Naive thymus-derived CD4-positive, alpha-beta T cell (primary cell): Measurements from ENCODE around the gene GRM8. TPM values are rescaled to one million over a fixed set of nuclear protein-coding genes. Genes with fewer than 3 reads are reported as not detected.

Experiments
- ATAC-seq: fragments of 150-1000 bp; cut with Tn5 transposase; 2 replicates; pipeline ENCODE4 v1.10.0; 2021; ENCODE audit warnings: mild to moderate bottlenecking, moderate library complexity
- CTCF ChIA-PET: fragments of 350-600 bp; sonication (Branson Sonifier 250); formaldehyde crosslinking; loops from one replicate; lab custom pipeline; 2021; ENCODE audit warnings: antibody characterized with exemption; lab: Charles Lee
- POLR2A ChIA-PET: fragments of 350-600 bp; sonication (Branson Sonifier 250); formaldehyde crosslinking; loops from one replicate; lab custom pipeline; 2021; ENCODE audit warnings: antibody characterized with exemption, inconsistent platforms; lab: Charles Lee
- DNase-seq, 9 donors: peaks; one replicate each; pipeline versions ENCODE4 v3.0.0 to v3.0.0-alpha.2; 2020 to 2022; ENCODE audit warnings: mixed read lengths in 1 of 9
- H3K27ac ChIP-seq: one replicate; pipeline ENCODE4 v1.7.0; 2013; ENCODE audit warnings: mild to moderate bottlenecking, low read depth, low read length, moderate library complexity
- H3K27me3 ChIP-seq, 2 donors: one replicate each; pipeline ENCODE4 v1.7.0; 2013; ENCODE audit warnings: low read length in 2 of 2, mild to moderate bottlenecking in 2 of 2, moderate library complexity in 2 of 2; ENCODE audit not compliant: control insufficient read depth in 2 of 2, insufficient read depth in 2 of 2
- H3K36me3 ChIP-seq, 3 experiments: 1 replicate in 2 of 3; 2 replicates in 1 of 3; pipeline ENCODE4 v1.7.0; 2013; ENCODE audit warnings: low read length in 3 of 3, mild to moderate bottlenecking in 3 of 3, moderate library complexity in 1 of 3; ENCODE audit not compliant: insufficient read depth in 3 of 3, control insufficient read depth in 2 of 3
- H3K4me1 ChIP-seq, 2 donors: one replicate each; pipeline ENCODE4 v1.7.0; 2013; ENCODE audit warnings: low read length in 2 of 2, mild to moderate bottlenecking in 2 of 2, moderate library complexity in 1 of 2; ENCODE audit not compliant: control insufficient read depth in 2 of 2, insufficient read depth in 2 of 2
- H3K4me3 ChIP-seq: 2 replicates; pipeline ENCODE4 v1.7.0; 2013; ENCODE audit warnings: mild to moderate bottlenecking, low read length
- H3K9me3 ChIP-seq, 3 experiments: 1 replicate in 2 of 3; 2 replicates in 1 of 3; pipeline ENCODE4 v1.7.0; 2013; ENCODE audit warnings: low read length in 3 of 3; ENCODE audit not compliant: control insufficient read depth in 2 of 3
- H3K27ac Mint-ChIP-seq, 9 donors: one replicate each; pipeline ENCODE4 v1.8.0; 2020 to 2022; ENCODE audit warnings: mixed read lengths in 9 of 9, mild to moderate bottlenecking in 8 of 9, moderate library complexity in 5 of 9, inconsistent platforms in 2 of 9
- H3K27me3 Mint-ChIP-seq, 5 donors: one replicate each; pipeline ENCODE4 v1.8.0; 2021 to 2022; ENCODE audit warnings: mixed read lengths in 5 of 5, mild to moderate bottlenecking in 1 of 5
- H3K36me3 Mint-ChIP-seq, 5 donors: one replicate each; pipeline ENCODE4 v1.8.0; 2020 to 2022; ENCODE audit warnings: mixed read lengths in 5 of 5, mild to moderate bottlenecking in 3 of 5, inconsistent platforms in 1 of 5
- H3K4me1 Mint-ChIP-seq, 7 donors: one replicate each; pipeline ENCODE4 v1.8.0; 2020 to 2022; ENCODE audit warnings: mixed read lengths in 7 of 7, mild to moderate bottlenecking in 3 of 7, inconsistent platforms in 1 of 7
- H3K4me3 Mint-ChIP-seq, 10 donors: one replicate each; pipeline ENCODE4 v1.8.0; 2020 to 2022; ENCODE audit warnings: mild to moderate bottlenecking in 10 of 10, mixed read lengths in 10 of 10, moderate library complexity in 6 of 10, inconsistent platforms in 2 of 10
- H3K9me3 Mint-ChIP-seq, 11 donors: one replicate each; pipeline ENCODE4 v1.8.0; 2020 to 2022; ENCODE audit warnings: mixed read lengths in 11 of 11, mild to moderate bottlenecking in 4 of 11, inconsistent platforms in 1 of 11, moderate library complexity in 1 of 11
- intact Hi-C, 2 donors: fragments of 100-400 bp; cut with micrococcal nuclease; formaldehyde crosslinking; loops; one replicate each; pipeline ENCODE4 v1.15.1; 2023
- polyA plus RNA-seq, 2 donors: library from polyadenylated mRNA; unstranded; fragments of 300-500 nt; fragmentation: Illumina TruSeq; gene quantifications; one replicate each; pipeline ENCODE4 v1.2.3, GENCODE V29; 2021
- total RNA-seq, 6 experiments: library from RNA in 5 of 6; stranded (reverse) in 5 of 6; gene quantifications; 1 replicate in 5 of 6; 2 replicates in 1 of 6; pipeline ENCODE4 v1.2.3 and lab custom pipeline; 2021 to 2026

Gene GRM8
- total and polyA plus RNA-seq, 7 experiments from 2014 or later, result not detected

- intact Hi-C loops, result no loop called here
- ATAC-seq (no peak), DNase-seq (no peak)
- Histone ChIP-seq H3K36me3 (no peaks in the 10 kb centered on the region), H3K4me1 (no peaks in the 10 kb centered on the region), H3K9me3 (no peaks in the 10 kb centered on the region), H3K27me3 (no peaks in the 10 kb centered on the region), H3K4me3 (no peak overlapping the region), H3K27ac (no peak overlapping the region)
- H3K27ac Mint-ChIP-seq, result no peak overlapping the region
- POLR2A ChIA-PET, result no interaction called here
- CTCF ChIA-PET, result no interaction called here
- H3K27me3 Mint-ChIP-seq, result peaks cover 0 to 9% (median 0%) of the 10 kb centered on the region in 5 donors
- no peaks in the 10 kb centered on the region for H3K36me3 Mint-ChIP-seq
- H3K4me3 Mint-ChIP-seq, result no peak overlapping the region
- peaks cover 0 to 6% (median 0%) of the 10 kb centered on the region in 7 donors for H3K4me1 Mint-ChIP-seq
- H3K9me3 Mint-ChIP-seq, result peaks cover 0 to 10% (median 0%) of the 10 kb centered on the region in 11 donors
These were observed 524.8 kb downstream of the GRM8 start for GRCh38 chr7:126727930-126728391.

- H3K4me3 ChIP-seq, result no peak overlapping the region
- ChIA-PET CTCF (no interaction called here), POLR2A (no interaction called here)
- Mint-ChIP-seq H3K4me1 (peaks cover 0 to 6% (median 0%) of the 10 kb centered on the region in 7 donors), H3K4me3 (no peak overlapping the region), H3K9me3 (peaks cover 0 to 17% (median 0%) of the 10 kb centered on the region in 11 donors), H3K36me3 (no peaks in the 10 kb centered on the region), H3K27ac (no peak overlapping the region), H3K27me3 (peaks cover 0 to 13% (median 0%) of the 10 kb centered on the region in 5 donors)
- intact Hi-C loops, result no loop called here
- no peak overlapping the region for H3K27ac ChIP-seq
- no peaks in the 10 kb centered on the region for H3K27me3 ChIP-seq
- H3K36me3 ChIP-seq, result no peaks in the 10 kb centered on the region
- DNase-seq (no peak), ATAC-seq (no peak)
- no peaks in the 10 kb centered on the region for H3K4me1 ChIP-seq
- H3K9me3 ChIP-seq, result no peaks in the 10 kb centered on the region
These were observed 528.7 kb downstream of the GRM8 start for GRCh38 chr7:126723966-126724544.

GRCh38 chr7:126720232-126720631 is 532.5 kb downstream of the GRM8 start:
- Mint-ChIP-seq H3K4me3 (no peak overlapping the region), H3K9me3 (peaks cover 0 to 10% (median 0%) of the 10 kb centered on the region in 11 donors), H3K36me3 (no peaks in the 10 kb centered on the region), H3K27ac (no peak overlapping the region), H3K4me1 (no peaks in the 10 kb centered on the region), H3K27me3 (peaks cover 0 to 9% (median 0%) of the 10 kb centered on the region in 5 donors)
- Histone ChIP-seq H3K4me3 (no peak overlapping the region), H3K27ac (no peak overlapping the region), H3K27me3 (no peaks in the 10 kb centered on the region), H3K36me3 (no peaks in the 10 kb centered on the region), H3K9me3 (no peaks in the 10 kb centered on the region), H3K4me1 (no peaks in the 10 kb centered on the region)
- intact Hi-C loops, result no loop called here
- POLR2A ChIA-PET, result no interaction called here
- DNase-seq (no peak), ATAC-seq (no peak)
- CTCF ChIA-PET, result no interaction called here

- H3K4me1 ChIP-seq, result no peaks in the 10 kb centered on the region
- intact Hi-C loops, result no loop called here
- peaks cover 0 to 10% (median 0%) of the 10 kb centered on the region in 11 donors for H3K9me3 Mint-ChIP-seq
- no peaks in the 10 kb centered on the region for H3K4me1 Mint-ChIP-seq
- no peak overlapping the region for H3K4me3 Mint-ChIP-seq
- no peaks in the 10 kb centered on the region for H3K27me3 ChIP-seq
- no peak for DNase-seq
- ChIA-PET CTCF (no interaction called here), POLR2A (no interaction called here)
- H3K9me3 ChIP-seq, result no peaks in the 10 kb centered on the region
- no peak overlapping the region for H3K4me3 ChIP-seq
- no peak overlapping the region for H3K27ac ChIP-seq
- no peak overlapping the region for H3K27ac Mint-ChIP-seq
- H3K27me3 Mint-ChIP-seq, result peaks cover 0 to 8% (median 0%) of the 10 kb centered on the region in 5 donors
- no peaks in the 10 kb centered on the region for H3K36me3 Mint-ChIP-seq
- H3K36me3 ChIP-seq, result no peaks in the 10 kb centered on the region
- ATAC-seq, result no peak
These were observed 534.3 kb downstream of the GRM8 start for GRCh38 chr7:126718419-126718818.

GRCh38 chr7:126716321-126716720 is 536.4 kb downstream of the GRM8 start:
- POLR2A ChIA-PET, result no interaction called here

GRCh38 chr7:126715076-126715475 is 537.7 kb downstream of the GRM8 start:
- DNase-seq, result no peak
- Mint-ChIP-seq H3K36me3 (no peaks in the 10 kb centered on the region), H3K27ac (no peak overlapping the region), H3K4me1 (no peaks in the 10 kb centered on the region), H3K9me3 (peaks cover 0 to 11% (median 0%) of the 10 kb centered on the region in 11 donors), H3K27me3 (no peaks in the 10 kb centered on the region), H3K4me3 (no peak overlapping the region)
- Histone ChIP-seq H3K4me3 (no peak overlapping the region), H3K36me3 (no peaks in the 10 kb centered on the region), H3K4me1 (no peaks in the 10 kb centered on the region), H3K9me3 (no peaks in the 10 kb centered on the region), H3K27ac (no peak overlapping the region), H3K27me3 (no peaks in the 10 kb centered on the region)
- ATAC-seq, result no peak
- CTCF ChIA-PET, result no interaction called here
- intact Hi-C loops, result no loop called here
- POLR2A ChIA-PET, result no interaction called here

More at GRCh38 chr7:126716321-126716720, 536.4 kb downstream of the GRM8 start:
- Mint-ChIP-seq H3K4me3 (no peak overlapping the region), H3K9me3 (peaks cover 0 to 11% (median 0%) of the 10 kb centered on the region in 11 donors), H3K36me3 (no peaks in the 10 kb centered on the region), H3K27me3 (no peaks in the 10 kb centered on the region), H3K4me1 (no peaks in the 10 kb centered on the region), H3K27ac (no peak overlapping the region)
- Histone ChIP-seq H3K4me3 (no peak overlapping the region), H3K27ac (no peak overlapping the region), H3K9me3 (no peaks in the 10 kb centered on the region), H3K36me3 (no peaks in the 10 kb centered on the region), H3K4me1 (no peaks in the 10 kb centered on the region), H3K27me3 (no peaks in the 10 kb centered on the region)
- ATAC-seq, result no peak
- intact Hi-C loops, result no loop called here
- DNase-seq, result no peak
- CTCF ChIA-PET, result no interaction called here
